GM12878 (cell line): Measurements from ENCODE around the gene C1QL2.

ENCODE experiments used
- RFX5 ChIP-seq: IDR thresholded peaks from 2 replicates; pipeline ENCODE4 v1.6.1; 2011; ENCODE audit warnings: low read depth, low read length, improper control_type of control experiment
- USF2 ChIP-seq: IDR thresholded peaks from 2 replicates; pipeline ENCODE4 v1.6.1; 2011; ENCODE audit warnings: low read depth, low read length, improper control_type of control experiment, borderline replicate concordance

DNA sequence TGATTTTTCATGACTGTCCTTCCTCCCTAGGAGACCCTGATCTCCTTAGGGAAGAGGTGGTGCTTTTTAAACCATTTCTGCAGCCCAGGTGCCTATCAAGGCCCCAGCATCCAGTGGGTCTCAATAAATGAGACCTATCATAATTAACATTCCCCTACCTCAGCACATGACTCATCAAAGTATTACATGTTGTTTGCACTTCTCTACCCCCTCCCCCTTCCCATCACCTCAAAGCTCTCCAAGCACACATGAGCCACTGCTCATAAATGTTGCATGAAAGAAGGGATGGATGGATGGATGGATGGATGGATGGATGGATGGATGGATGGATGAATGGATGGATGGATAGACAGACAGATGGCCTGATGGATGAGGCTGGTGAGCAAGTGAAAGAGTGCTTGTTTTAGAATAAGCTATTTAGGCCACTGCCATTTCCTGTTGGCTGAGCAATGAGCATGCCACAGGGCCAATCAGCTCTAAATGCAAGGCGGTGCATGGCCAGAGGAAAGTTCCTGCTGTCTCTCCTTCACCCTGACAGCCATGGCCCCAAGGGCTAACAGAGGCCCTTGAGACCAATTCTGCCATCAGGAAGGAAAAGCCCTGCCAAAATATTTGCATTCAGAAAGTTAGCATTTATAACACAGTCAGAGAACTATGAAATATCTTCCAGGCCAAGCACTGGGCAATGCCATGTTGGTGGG, 44.2 kb upstream of the C1QL2 start:
- TF ChIP-seq USF2 (no peak), RFX5 (no peak)
